T-helper 17 cell (primary cell): ENCODE data around the gene BMP2K. TPM values are rescaled to one million over a fixed set of nuclear protein-coding genes. Genes with fewer than 3 reads are reported as not detected.
A peak's percentile ranks its signal among the peaks of the same experiment; 100 is the strongest.
"Not testable (repeated sequence)": the region's sequence is repeated elsewhere in the genome, so short reads cannot be mapped to it uniquely, and the experiment has no call there.

ENCODE experiments used
- ATAC-seq: fragments of 150-1000 bp; cut with Tn5 transposase; 2 replicates; pipeline ENCODE4 v1.10.0; 2021; ENCODE audit warnings: mild to moderate bottlenecking, moderate library complexity
- DNase-seq, 3 donors: peaks; one replicate each; pipeline versions ENCODE4 v3.0.0 to v3.0.0-alpha.2; 2020 to 2021
- H3K9me3 ChIP-seq: one replicate; pipeline ENCODE4 v1.7.0; 2013; ENCODE audit warnings: low read length, mild to moderate bottlenecking; ENCODE audit not compliant: control insufficient read depth, poor library complexity, severe bottlenecking
- H3K27ac Mint-ChIP-seq: one replicate; pipeline ENCODE4 v1.8.0; 2022; ENCODE audit warnings: mild to moderate bottlenecking, moderate library complexity, mixed read lengths
- H3K27me3 Mint-ChIP-seq: one replicate; pipeline ENCODE4 v1.8.0; 2022; ENCODE audit warnings: mixed read lengths
- H3K36me3 Mint-ChIP-seq: one replicate; pipeline ENCODE4 v1.8.0; 2022; ENCODE audit warnings: low read depth, mixed read lengths
- H3K4me1 Mint-ChIP-seq: one replicate; pipeline ENCODE4 v1.8.0; 2022; ENCODE audit warnings: mild to moderate bottlenecking, mixed read lengths
- H3K4me3 Mint-ChIP-seq: one replicate; pipeline ENCODE4 v1.8.0; 2022; ENCODE audit warnings: mild to moderate bottlenecking, moderate library complexity, mixed read lengths
- total RNA-seq, 4 donors: library from RNA in 2 of 4; stranded (reverse) in 2 of 4; gene quantifications; one replicate each; pipeline ENCODE4 v1.2.3 and lab custom pipeline; 2022 to 2026

The BMP2K gene
- total RNA-seq, 2 donors from 2014 or later = 6.9 to 11.2 TPM

- no peaks in the 10 kb centered on the region for H3K27me3 Mint-ChIP-seq
- H3K9me3 ChIP-seq = no peaks in the 10 kb centered on the region
- H3K36me3 Mint-ChIP-seq = no peaks in the 10 kb centered on the region
- peaks cover 4% of the 10 kb centered on the region for H3K4me1 Mint-ChIP-seq
- peak; percentile 79 for ATAC-seq
- no peak overlapping the region for H3K4me3 Mint-ChIP-seq
- DNase-seq = no peak
- H3K27ac Mint-ChIP-seq = no peak overlapping the region
Observed at GRCh38 chr4:78864405-78865024, 88.4 kb downstream of the BMP2K start.

DNA sequence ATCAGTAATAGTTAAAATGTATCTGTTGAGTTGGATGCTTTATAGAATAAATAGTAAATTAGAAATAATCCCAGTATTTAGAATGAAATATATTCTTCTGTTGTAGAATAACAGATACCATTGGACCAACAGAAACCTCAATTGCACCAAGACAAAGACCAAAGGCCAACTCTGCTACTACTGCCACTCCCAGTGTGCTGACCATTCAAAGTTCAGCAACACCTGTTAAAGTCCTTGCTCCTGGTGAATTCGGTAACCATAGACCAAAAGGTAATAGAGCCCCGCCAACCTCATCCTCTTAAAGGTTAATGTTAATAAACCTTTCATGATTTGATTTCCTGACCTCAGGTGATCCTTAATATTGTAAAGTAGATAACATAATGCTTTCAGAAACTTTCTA lies 89.3 kb downstream of the BMP2K start:
- no peaks in the 10 kb centered on the region for H3K36me3 Mint-ChIP-seq
- DNase-seq (no peak), ATAC-seq (no peak)
- peaks cover 4% of the 10 kb centered on the region for H3K4me1 Mint-ChIP-seq
- no peak overlapping the region for H3K27ac Mint-ChIP-seq
- H3K4me3 Mint-ChIP-seq = no peak overlapping the region
- H3K9me3 ChIP-seq = no peaks in the 10 kb centered on the region
- H3K27me3 Mint-ChIP-seq = no peaks in the 10 kb centered on the region

DNA sequence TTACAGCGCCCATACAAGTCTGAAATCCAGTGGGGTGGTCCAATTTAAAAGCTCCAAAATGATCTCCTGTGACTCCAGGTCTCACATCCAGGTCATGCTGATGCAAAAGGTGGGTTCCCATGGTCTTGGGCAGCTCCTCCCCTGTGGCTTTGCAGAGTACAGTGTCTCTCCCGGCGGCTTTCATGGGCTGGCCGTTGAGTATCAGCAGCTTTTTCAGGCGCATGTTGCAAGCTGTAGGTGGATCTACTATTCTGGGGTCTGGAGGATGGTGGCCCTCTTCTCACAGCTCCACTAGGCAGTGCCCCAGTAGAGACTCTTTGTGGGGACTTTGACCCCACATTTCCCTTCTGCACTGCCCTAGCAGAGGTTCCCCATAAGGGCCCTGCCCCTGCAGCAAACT lies 92.6 kb downstream of the BMP2K start:
- H3K27ac Mint-ChIP-seq, H3K9me3 ChIP-seq, H3K36me3 Mint-ChIP-seq, H3K4me3 Mint-ChIP-seq, ATAC-seq, H3K4me1 Mint-ChIP-seq, H3K27me3 Mint-ChIP-seq, DNase-seq: not testable (repeated sequence)

DNA sequence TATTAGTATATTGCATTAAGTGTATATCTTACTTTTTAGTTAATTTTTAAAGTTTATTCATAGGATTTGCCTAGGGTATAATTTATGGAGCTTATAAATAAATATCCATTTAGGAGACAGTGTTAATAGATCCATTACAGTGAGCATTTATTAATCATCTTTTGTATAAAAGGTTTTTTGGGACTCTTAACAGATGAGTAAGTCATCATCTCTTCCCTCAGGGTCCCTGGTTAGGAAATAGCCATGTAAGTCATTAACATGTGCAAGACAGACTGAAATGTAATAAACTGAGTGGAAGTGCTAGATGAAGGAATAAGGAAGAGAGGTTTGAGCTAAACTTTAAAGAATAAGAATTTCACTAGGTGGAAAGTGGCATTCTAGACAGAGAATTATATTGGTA lies 93.9 kb downstream of the BMP2K start:
- no peaks in the 10 kb centered on the region for H3K4me1 Mint-ChIP-seq
- ATAC-seq = no peak
- H3K27ac Mint-ChIP-seq = no peak overlapping the region
- no peak for DNase-seq
- H3K27me3 Mint-ChIP-seq = no peaks in the 10 kb centered on the region
- H3K36me3 Mint-ChIP-seq = peaks cover 2% of the 10 kb centered on the region
- no peaks in the 10 kb centered on the region for H3K9me3 ChIP-seq
- no peak overlapping the region for H3K4me3 Mint-ChIP-seq

- Mint-ChIP-seq H3K36me3 (no peaks in the 10 kb centered on the region), H3K4me1 (no peaks in the 10 kb centered on the region), H3K27me3 (no peaks in the 10 kb centered on the region), H3K4me3 (no peak overlapping the region), H3K27ac (no peak overlapping the region)
- no peak for ATAC-seq
- DNase-seq = no peak
- no peaks in the 10 kb centered on the region for H3K9me3 ChIP-seq
Observed at GRCh38 chr4:78876568-78877320, 100.6 kb downstream of the BMP2K start.

GRCh38 chr4:78878031-78878430 lies 101.9 kb downstream of the BMP2K start:
- H3K4me3 Mint-ChIP-seq = no peak overlapping the region
- no peak for ATAC-seq
- H3K36me3 Mint-ChIP-seq = no peaks in the 10 kb centered on the region
- H3K27ac Mint-ChIP-seq = no peak overlapping the region
- no peaks in the 10 kb centered on the region for H3K4me1 Mint-ChIP-seq
- no peaks in the 10 kb centered on the region for H3K9me3 ChIP-seq
- DNase-seq = no peak
- no peaks in the 10 kb centered on the region for H3K27me3 Mint-ChIP-seq

- Mint-ChIP-seq H3K36me3 (no peaks in the 10 kb centered on the region), H3K27me3 (no peaks in the 10 kb centered on the region), H3K4me3 (no peak overlapping the region), H3K4me1 (no peaks in the 10 kb centered on the region), H3K27ac (no peak overlapping the region)
- ATAC-seq (no peak), DNase-seq (no peak)
- H3K9me3 ChIP-seq = no peaks in the 10 kb centered on the region
Observed at GRCh38 chr4:78880874-78881492, 104.8 kb downstream of the BMP2K start.

DNA sequence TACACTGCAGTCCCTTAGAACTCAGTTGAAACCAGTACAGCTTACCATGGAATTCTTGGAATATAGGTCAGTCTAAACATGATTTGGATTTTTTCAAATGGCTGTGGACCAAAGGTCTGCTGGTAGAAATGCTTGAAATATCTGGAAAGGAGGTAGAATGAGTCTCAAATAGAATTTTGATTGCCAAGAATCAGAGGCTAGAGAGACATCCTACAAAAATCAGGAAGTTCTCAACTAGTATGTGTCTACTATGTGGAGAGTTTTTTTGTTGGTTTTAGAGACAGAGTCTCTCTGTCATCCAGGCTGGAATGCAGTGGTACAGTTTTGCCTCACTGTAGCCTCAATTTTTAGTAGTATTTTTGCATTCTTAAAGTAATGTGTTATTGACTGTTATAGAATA lies 109.4 kb downstream of the BMP2K start:
- H3K36me3 Mint-ChIP-seq = peaks cover 3% of the 10 kb centered on the region
- no peak overlapping the region for H3K4me3 Mint-ChIP-seq
- no peak for DNase-seq
- peaks cover 6% of the 10 kb centered on the region for H3K4me1 Mint-ChIP-seq
- ATAC-seq = no peak
- H3K9me3 ChIP-seq = no peaks in the 10 kb centered on the region
- H3K27me3 Mint-ChIP-seq = no peaks in the 10 kb centered on the region
- no peak overlapping the region for H3K27ac Mint-ChIP-seq

DNA sequence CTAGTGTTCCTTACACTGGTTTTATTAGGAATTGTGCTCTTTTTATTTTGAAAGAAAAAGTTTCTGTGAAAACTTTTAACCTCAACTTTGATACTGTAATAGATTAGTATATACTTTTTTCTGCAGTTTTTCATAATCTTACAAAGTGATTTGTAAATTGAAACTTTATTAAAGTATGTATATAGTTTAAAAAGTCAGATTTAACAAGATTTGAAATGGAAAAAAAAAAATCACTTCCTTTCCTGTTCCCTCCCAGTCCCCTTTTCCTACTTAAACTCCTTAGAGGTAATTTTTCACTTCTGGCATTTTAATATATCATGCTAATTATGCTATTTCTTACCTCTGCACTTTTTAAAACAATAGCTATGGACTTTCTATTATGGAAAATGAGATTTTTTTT lies 113.8 kb downstream of the BMP2K start:
- DNase-seq = no peak
- no peak for ATAC-seq
- no peaks in the 10 kb centered on the region for H3K27me3 Mint-ChIP-seq
- H3K9me3 ChIP-seq = no peaks in the 10 kb centered on the region
- H3K4me3 Mint-ChIP-seq = no peak overlapping the region
- peaks cover 10% of the 10 kb centered on the region for H3K4me1 Mint-ChIP-seq
- H3K27ac Mint-ChIP-seq = no peak overlapping the region
- peaks cover 12% of the 10 kb centered on the region for H3K36me3 Mint-ChIP-seq

GRCh38 chr4:78899302-78899701 lies 123.2 kb downstream of the BMP2K start:
- Mint-ChIP-seq H3K4me3 (no peak overlapping the region), H3K36me3 (no peaks in the 10 kb centered on the region), H3K27ac (no peak overlapping the region), H3K4me1 (no peaks in the 10 kb centered on the region), H3K27me3 (no peaks in the 10 kb centered on the region)
- DNase-seq (no peak), ATAC-seq (no peak)
- no peaks in the 10 kb centered on the region for H3K9me3 ChIP-seq

DNA sequence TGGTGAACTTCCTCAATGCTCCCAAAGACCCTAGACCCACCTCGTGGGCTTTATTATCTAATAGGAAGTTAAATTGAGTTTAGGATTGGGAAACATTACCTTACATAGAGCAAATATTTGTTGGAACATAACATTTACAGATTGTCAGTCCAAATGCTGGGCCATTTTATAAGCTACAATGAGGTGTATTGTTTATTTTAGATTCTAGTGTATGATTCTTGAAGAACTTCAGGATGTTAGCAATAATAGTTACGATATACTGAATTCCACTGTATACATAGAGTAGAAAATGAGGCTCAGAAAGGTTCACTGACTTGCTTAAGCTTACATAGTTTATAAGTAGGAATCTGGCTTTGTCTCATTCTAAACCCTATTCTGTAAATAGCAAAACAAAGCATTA lies 125.7 kb downstream of the BMP2K start:
- H3K27ac Mint-ChIP-seq = no peak overlapping the region
- H3K4me1 Mint-ChIP-seq = no peaks in the 10 kb centered on the region
- ATAC-seq = no peak

GRCh38 chr4:78902298-78902697 lies 126.1 kb downstream of the BMP2K start:
- Mint-ChIP-seq H3K36me3 (no peaks in the 10 kb centered on the region), H3K4me1 (no peaks in the 10 kb centered on the region), H3K4me3 (no peak overlapping the region), H3K27me3 (no peaks in the 10 kb centered on the region), H3K27ac (no peak overlapping the region)
- no peaks in the 10 kb centered on the region for H3K9me3 ChIP-seq
- ATAC-seq (no peak), DNase-seq (no peak)

More for the DNA sequence above, 125.7 kb downstream of the BMP2K start:
- no peaks in the 10 kb centered on the region for H3K9me3 ChIP-seq
- Mint-ChIP-seq H3K27me3 (no peaks in the 10 kb centered on the region), H3K4me3 (no peak overlapping the region), H3K36me3 (no peaks in the 10 kb centered on the region)
- no peak for DNase-seq

- H3K27ac Mint-ChIP-seq = no peak overlapping the region
- no peaks in the 10 kb centered on the region for H3K27me3 Mint-ChIP-seq
- no peak for ATAC-seq
- H3K9me3 ChIP-seq = no peaks in the 10 kb centered on the region
- no peak for DNase-seq
- H3K36me3 Mint-ChIP-seq = no peaks in the 10 kb centered on the region
- no peaks in the 10 kb centered on the region for H3K4me1 Mint-ChIP-seq
- no peak overlapping the region for H3K4me3 Mint-ChIP-seq
Observed at GRCh38 chr4:78904143-78904542, 128.0 kb downstream of the BMP2K start.

GRCh38 chr4:78907638-78908037 lies 131.5 kb downstream of the BMP2K start:
- ATAC-seq (no peak), DNase-seq (no peak)
- no peaks in the 10 kb centered on the region for H3K9me3 ChIP-seq
- no peak overlapping the region for H3K27ac Mint-ChIP-seq
- H3K36me3 Mint-ChIP-seq = no peaks in the 10 kb centered on the region
- H3K4me3 Mint-ChIP-seq = no peak overlapping the region
- no peaks in the 10 kb centered on the region for H3K4me1 Mint-ChIP-seq
- no peaks in the 10 kb centered on the region for H3K27me3 Mint-ChIP-seq
